ENCODE data around the gene CMSS1. TPM values are rescaled to one million over a fixed set of nuclear protein-coding genes. Genes with fewer than 3 reads are reported as not detected.
A peak's percentile ranks its signal among the peaks of the same experiment; 100 is the strongest.

Gene CMSS1
- total RNA-seq, 4 donors from 2014 or later, result 2.4 to 29.9 (median 5.2) TPM

DNA sequence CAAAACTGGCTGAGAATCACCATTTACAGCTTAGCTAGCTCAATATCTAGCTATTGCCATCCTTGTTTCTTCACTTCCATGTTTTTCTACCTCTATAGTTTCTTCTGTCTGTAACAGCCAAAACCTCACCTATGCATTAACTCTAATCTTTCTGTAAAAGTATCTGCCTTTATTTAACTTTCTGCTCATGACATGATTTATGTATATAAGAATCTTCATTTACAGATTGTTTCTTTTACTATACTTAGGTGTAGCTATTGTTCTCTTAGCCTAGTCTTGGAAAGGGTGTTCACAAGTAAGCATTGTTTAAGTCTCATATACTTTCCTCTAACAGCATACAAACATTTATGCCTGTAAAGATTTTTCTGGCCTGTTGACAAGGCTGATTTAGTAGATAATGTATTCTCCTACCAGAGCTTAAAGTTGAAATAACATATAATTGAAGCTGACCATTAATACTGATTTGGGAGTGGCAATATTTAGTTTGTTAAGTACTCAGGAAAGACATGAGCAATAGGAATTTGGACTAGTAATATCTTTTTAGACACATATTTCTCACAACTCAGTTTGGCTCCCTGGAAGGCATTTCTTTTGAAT is 287.3 kb downstream of the CMSS1 start:
- intact Hi-C loops (cut with DNase I; ENCODE audit: low total_unique reads) (no loop called here), in situ Hi-C loops (cut with MboI; ENCODE audit: low pct_ligation_motif_present in 1 of 4, low pct_unique_long_range_greater_than_20kb in 1 of 4, low sequenced_read_pairs in 3 of 4) (no loop called here)
- no peaks in the 10 kb centered on the region for H3K27me3 ChIP-seq
- no peaks in the 10 kb centered on the region for H3K9me3 ChIP-seq
- no peak overlapping the region for H3K4me3 ChIP-seq
- H3K4me1 ChIP-seq, result peaks cover 21 to 47% (median 29%) of the 10 kb centered on the region in 4 donors
- TF ChIP-seq POLR2AphosphoS5 (IDR thresholded peaks at IDR 0.05), result no peak
- TF ChIP-seq, protein P1, sequence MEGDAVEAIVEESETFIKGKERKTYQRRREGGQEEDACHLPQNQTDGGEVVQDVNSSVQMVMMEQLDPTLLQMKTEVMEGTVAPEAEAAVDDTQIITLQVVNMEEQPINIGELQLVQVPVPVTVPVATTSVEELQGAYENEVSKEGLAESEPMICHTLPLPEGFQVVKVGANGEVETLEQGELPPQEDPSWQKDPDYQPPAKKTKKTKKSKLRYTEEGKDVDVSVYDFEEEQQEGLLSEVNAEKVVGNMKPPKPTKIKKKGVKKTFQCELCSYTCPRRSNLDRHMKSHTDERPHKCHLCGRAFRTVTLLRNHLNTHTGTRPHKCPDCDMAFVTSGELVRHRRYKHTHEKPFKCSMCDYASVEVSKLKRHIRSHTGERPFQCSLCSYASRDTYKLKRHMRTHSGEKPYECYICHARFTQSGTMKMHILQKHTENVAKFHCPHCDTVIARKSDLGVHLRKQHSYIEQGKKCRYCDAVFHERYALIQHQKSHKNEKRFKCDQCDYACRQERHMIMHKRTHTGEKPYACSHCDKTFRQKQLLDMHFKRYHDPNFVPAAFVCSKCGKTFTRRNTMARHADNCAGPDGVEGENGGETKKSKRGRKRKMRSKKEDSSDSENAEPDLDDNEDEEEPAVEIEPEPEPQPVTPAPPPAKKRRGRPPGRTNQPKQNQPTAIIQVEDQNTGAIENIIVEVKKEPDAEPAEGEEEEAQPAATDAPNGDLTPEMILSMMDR (IDR thresholded peaks at IDR 0.05), result no peak
- no peak for TF ChIP-seq EP300 (IDR thresholded peaks at IDR 0.05; ENCODE audit: low read depth)
- no peak for TF ChIP-seq POLR2A (IDR thresholded peaks at IDR 0.05)
- no peaks in the 10 kb centered on the region for H3K36me3 ChIP-seq
- peak overlapping the region; percentile 32 to 48 (median 44) for H3K27ac ChIP-seq
- no peak for DNase-seq

DNA sequence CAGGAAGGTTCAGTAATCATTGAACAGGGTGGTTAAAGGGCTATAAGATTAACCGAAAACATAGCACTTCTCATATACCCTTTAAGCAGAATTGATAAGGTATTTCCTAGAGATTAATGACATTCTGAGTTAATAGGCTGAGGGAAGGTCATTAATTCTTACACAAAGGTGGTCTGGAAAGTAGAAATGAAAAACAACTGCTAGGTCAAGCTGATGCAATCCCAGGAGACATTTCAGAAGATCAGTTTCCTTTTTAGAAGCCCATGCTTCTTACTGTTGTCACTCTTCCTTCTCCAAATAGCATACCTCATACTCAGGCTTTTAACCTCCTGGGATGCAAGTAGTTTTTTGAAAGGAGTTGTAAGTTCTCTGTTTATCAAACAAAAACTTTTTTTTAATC is 287.8 kb downstream of the CMSS1 start:
- Histone ChIP-seq H3K9me3 (no peaks in the 10 kb centered on the region), H3K36me3 (no peaks in the 10 kb centered on the region), H3K27me3 (no peaks in the 10 kb centered on the region), H3K4me3 (no peak overlapping the region), H3K4me1 (peaks cover 25 to 47% (median 29%) of the 10 kb centered on the region in 4 donors), H3K27ac (peak overlapping the region; percentile 32 to 48 (median 44))
- TF ChIP-seq POLR2AphosphoS5 (IDR thresholded peaks at IDR 0.05) (no peak), EP300 (IDR thresholded peaks at IDR 0.05; ENCODE audit: low read depth) (no peak), POLR2A (IDR thresholded peaks at IDR 0.05) (no peak)
- TF ChIP-seq, protein P1 (IDR thresholded peaks at IDR 0.05), result no peak
- DNase-seq, result no peak
- in situ Hi-C loops (cut with MboI; ENCODE audit: low pct_ligation_motif_present in 1 of 4, low pct_unique_long_range_greater_than_20kb in 1 of 4, low sequenced_read_pairs in 3 of 4), result no loop called here
- intact Hi-C loops (cut with DNase I; ENCODE audit: low total_unique reads), result no loop called here
- WGBS, 2 donors (ENCODE audit: low coverage in 1 of 2), result 72 to 75% methylated on average over 1 of the region's 1 CpG

DNA sequence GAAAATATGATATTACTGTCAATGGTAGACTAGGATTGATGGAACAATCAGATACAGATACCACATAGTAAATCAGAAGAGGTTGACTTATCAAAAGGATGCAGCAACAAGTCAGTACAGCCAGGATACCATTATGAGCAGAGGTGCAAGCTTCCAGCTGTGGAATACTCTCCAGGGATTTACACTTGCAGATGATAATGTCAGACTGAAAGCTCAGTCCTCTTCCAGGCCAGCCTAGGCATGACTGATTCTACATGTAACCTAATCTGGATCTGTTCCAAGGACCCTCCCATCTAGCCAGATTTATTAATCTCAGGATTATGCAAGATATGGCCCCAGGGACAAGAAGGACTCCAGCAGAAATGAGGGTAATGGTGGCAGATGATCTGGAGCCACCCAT is 288.4 kb downstream of the CMSS1 start:
- Histone ChIP-seq H3K27ac (peak overlapping the region; percentile 48 to 58 (median 48)), H3K4me1 (peaks cover 26 to 47% (median 29%) of the 10 kb centered on the region in 4 donors), H3K4me3 (no peak overlapping the region), H3K36me3 (no peaks in the 10 kb centered on the region), H3K27me3 (no peaks in the 10 kb centered on the region), H3K9me3 (no peaks in the 10 kb centered on the region)
- in situ Hi-C loops (cut with MboI; ENCODE audit: low pct_ligation_motif_present in 1 of 4, low pct_unique_long_range_greater_than_20kb in 1 of 4, low sequenced_read_pairs in 3 of 4), result no loop called here
- no peak for DNase-seq
- TF ChIP-seq POLR2A (IDR thresholded peaks at IDR 0.05) (no peak), EP300 (IDR thresholded peaks at IDR 0.05; ENCODE audit: low read depth) (no peak), POLR2AphosphoS5 (IDR thresholded peaks at IDR 0.05) (no peak)
- TF ChIP-seq, protein P1 (IDR thresholded peaks at IDR 0.05), result no peak
- intact Hi-C loops (cut with DNase I; ENCODE audit: low total_unique reads), result no loop called here

DNA sequence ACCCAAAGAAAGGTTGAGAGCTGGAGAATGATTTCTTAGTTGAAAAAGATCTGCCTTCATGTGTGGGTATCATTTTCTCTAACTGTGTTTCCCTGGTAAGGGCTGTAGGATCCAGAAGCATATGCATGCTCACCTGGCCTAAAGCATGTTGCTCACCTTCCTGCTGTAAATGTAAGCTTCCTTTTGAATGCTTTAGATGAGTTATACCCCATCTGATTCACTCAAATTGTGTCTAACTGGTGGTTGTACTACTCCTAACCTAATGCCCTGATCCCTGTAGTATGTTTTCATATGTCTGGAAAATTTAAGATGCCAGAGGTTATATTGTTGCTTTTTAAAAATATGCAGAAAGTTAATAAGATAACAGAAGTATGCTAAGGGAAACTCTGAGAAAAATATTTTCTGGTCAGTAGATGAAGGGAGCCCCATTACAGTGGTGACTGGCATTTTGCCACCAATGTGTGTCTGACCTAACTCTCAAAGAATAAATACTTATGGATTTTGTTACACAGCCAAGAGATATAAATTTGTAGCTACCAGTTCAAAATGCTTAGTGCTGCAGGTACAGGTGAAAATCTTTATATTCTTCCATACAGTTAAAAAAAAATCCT is 289.0 kb downstream of the CMSS1 start:
- peak overlapping the region; percentile 48 to 58 (median 48) for H3K27ac ChIP-seq
- H3K27me3 ChIP-seq, result no peaks in the 10 kb centered on the region
- in situ Hi-C loops (cut with MboI; ENCODE audit: low pct_ligation_motif_present in 1 of 4, low pct_unique_long_range_greater_than_20kb in 1 of 4, low sequenced_read_pairs in 3 of 4), result no loop called here
- DNase-seq, result no peak
- peaks cover 26 to 47% (median 29%) of the 10 kb centered on the region in 4 donors for H3K4me1 ChIP-seq
- intact Hi-C loops (cut with DNase I; ENCODE audit: low total_unique reads), result no loop called here
- no peaks in the 10 kb centered on the region for H3K36me3 ChIP-seq
- H3K9me3 ChIP-seq, result no peaks in the 10 kb centered on the region
- no peak overlapping the region for H3K4me3 ChIP-seq
- TF ChIP-seq POLR2A (IDR thresholded peaks at IDR 0.05), result no peak
- no peak for TF ChIP-seq POLR2AphosphoS5 (IDR thresholded peaks at IDR 0.05)
- TF ChIP-seq, protein P1 (IDR thresholded peaks at IDR 0.05), result no peak
- no peak for TF ChIP-seq EP300 (IDR thresholded peaks at IDR 0.05; ENCODE audit: low read depth)
